HCT116 (cell line): ENCODE measurements around the gene NPY4R2.
"Not testable (repeated sequence)": the region's sequence is repeated elsewhere in the genome, so short reads cannot be mapped to it uniquely, and the experiment has no call there.

ENCODE experiments used
- CBX3 ChIP-seq: IDR thresholded peaks from 2 replicates; pipeline ENCODE4 v1.6.1; 2012; ENCODE audit warnings: low read depth
- EZH2 ChIP-seq: fragments of 200-600 bp; sonication (generic); IDR thresholded peaks from 2 replicates; pipeline ENCODE4 v1.6.1; 2017; ENCODE audit warnings: antibody characterized with exemption, mixed run types
- EZH2phosphoT487 ChIP-seq: fragments of 200-600 bp; IDR thresholded peaks from 2 replicates; pipeline ENCODE4 v1.6.1; 2018; ENCODE audit warnings: antibody characterized with exemption, borderline replicate concordance
- POLR2A ChIP-seq: IDR thresholded peaks from 2 replicates; pipeline ENCODE4 v1.7.0; 2011; ENCODE audit warnings: borderline replicate concordance; ENCODE audit not compliant: insufficient read depth, insufficient read length; ENCODE audit errors: extremely low read depth
- RAD21 ChIP-seq: IDR thresholded peaks from 2 replicates; pipeline ENCODE4 v1.6.1; 2012; ENCODE audit warnings: low read depth, mild to moderate bottlenecking
- SP1 ChIP-seq: IDR thresholded peaks from 2 replicates; pipeline ENCODE4 v1.6.1; 2012; ENCODE audit warnings: low read depth
- YY1 ChIP-seq: IDR thresholded peaks from 2 replicates; pipeline ENCODE4 v1.6.1; 2011; ENCODE audit warnings: low read length, low read depth, moderate library complexity, mild to moderate bottlenecking; ENCODE audit not compliant: insufficient replicate concordance; ENCODE audit errors: extremely low read depth
- ZNF274 ChIP-seq: fragments of 200-500 bp; sonication (Bioruptor generic); IDR thresholded peaks from 2 replicates; pipeline ENCODE4 v1.6.1; 2014; ENCODE audit warnings: mild to moderate bottlenecking, low read depth, low read length, inconsistent platforms
- TF ChIP-seq, protein P1 (sequence below), 3 experiments: fragments of 200-600 bp in 1 of 3; sonication (generic) in 1 of 3; IDR thresholded peaks in 2 of 3; conservative IDR thresholded peaks in 1 of 3; 2 replicates each; pipeline ENCODE4 v1.5.1; 2012 to 2017; ENCODE audit warnings: low read depth in 2 of 3, low read length in 2 of 3, antibody characterized with exemption in 1 of 3, borderline replicate concordance in 1 of 3, control low read depth in 1 of 3, mild to moderate bottlenecking in 1 of 3, mixed read lengths in 1 of 3, mixed run types in 1 of 3, moderate library complexity in 1 of 3; ENCODE audit not compliant: insufficient read depth in 1 of 3
- TF ChIP-seq, protein P2 (sequence below): IDR thresholded peaks from 2 replicates; pipeline ENCODE4 v1.6.1; 2012
- TF ChIP-seq, protein P3 (sequence below): IDR thresholded peaks from 2 replicates; pipeline ENCODE4 v1.6.1; 2012; ENCODE audit warnings: low read depth
- TF ChIP-seq, protein P4 (sequence below): IDR thresholded peaks from 2 replicates; pipeline ENCODE4 v1.6.1; 2012

DNA sequence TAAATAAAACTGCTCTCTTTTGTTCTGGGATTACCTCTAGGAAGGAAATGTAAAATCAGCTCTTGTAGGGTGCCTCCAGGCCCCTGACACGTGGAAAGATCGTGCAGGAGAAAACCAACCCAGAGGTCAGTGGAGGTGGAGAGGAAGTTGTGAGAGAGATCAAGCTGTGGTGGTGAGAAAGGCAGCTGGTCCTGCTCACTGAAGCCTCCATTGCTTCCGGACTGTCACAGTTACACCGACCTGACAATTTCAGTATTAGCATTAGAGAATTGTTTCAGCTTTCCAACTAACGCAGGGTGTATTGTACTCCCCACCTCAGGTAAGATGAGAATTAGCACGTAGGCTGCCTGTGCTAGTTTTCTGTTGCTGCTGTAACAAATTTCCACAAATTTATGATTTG is 50.5 kb downstream of the NPY4R2 start:
- TF ChIP-seq, protein P1, sequence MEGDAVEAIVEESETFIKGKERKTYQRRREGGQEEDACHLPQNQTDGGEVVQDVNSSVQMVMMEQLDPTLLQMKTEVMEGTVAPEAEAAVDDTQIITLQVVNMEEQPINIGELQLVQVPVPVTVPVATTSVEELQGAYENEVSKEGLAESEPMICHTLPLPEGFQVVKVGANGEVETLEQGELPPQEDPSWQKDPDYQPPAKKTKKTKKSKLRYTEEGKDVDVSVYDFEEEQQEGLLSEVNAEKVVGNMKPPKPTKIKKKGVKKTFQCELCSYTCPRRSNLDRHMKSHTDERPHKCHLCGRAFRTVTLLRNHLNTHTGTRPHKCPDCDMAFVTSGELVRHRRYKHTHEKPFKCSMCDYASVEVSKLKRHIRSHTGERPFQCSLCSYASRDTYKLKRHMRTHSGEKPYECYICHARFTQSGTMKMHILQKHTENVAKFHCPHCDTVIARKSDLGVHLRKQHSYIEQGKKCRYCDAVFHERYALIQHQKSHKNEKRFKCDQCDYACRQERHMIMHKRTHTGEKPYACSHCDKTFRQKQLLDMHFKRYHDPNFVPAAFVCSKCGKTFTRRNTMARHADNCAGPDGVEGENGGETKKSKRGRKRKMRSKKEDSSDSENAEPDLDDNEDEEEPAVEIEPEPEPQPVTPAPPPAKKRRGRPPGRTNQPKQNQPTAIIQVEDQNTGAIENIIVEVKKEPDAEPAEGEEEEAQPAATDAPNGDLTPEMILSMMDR (IDR thresholded peaks at IDR 0.05 in 2 of 3, conservative IDR thresholded peaks at IDR 0.05 in 1 of 3; ENCODE audit: borderline replicate concordance in 1 of 3, insufficient read depth in 1 of 3, low read depth in 2 of 3, low read length in 2 of 3): not testable (repeated sequence)
- not testable (repeated sequence) for TF ChIP-seq ZNF274, EZH2, RAD21, EZH2phosphoT487, POLR2A, CBX3, SP1, YY1
- TF ChIP-seq, protein P2, sequence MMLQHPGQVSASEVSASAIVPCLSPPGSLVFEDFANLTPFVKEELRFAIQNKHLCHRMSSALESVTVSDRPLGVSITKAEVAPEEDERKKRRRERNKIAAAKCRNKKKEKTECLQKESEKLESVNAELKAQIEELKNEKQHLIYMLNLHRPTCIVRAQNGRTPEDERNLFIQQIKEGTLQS: not testable (repeated sequence)
- TF ChIP-seq, protein P3, sequence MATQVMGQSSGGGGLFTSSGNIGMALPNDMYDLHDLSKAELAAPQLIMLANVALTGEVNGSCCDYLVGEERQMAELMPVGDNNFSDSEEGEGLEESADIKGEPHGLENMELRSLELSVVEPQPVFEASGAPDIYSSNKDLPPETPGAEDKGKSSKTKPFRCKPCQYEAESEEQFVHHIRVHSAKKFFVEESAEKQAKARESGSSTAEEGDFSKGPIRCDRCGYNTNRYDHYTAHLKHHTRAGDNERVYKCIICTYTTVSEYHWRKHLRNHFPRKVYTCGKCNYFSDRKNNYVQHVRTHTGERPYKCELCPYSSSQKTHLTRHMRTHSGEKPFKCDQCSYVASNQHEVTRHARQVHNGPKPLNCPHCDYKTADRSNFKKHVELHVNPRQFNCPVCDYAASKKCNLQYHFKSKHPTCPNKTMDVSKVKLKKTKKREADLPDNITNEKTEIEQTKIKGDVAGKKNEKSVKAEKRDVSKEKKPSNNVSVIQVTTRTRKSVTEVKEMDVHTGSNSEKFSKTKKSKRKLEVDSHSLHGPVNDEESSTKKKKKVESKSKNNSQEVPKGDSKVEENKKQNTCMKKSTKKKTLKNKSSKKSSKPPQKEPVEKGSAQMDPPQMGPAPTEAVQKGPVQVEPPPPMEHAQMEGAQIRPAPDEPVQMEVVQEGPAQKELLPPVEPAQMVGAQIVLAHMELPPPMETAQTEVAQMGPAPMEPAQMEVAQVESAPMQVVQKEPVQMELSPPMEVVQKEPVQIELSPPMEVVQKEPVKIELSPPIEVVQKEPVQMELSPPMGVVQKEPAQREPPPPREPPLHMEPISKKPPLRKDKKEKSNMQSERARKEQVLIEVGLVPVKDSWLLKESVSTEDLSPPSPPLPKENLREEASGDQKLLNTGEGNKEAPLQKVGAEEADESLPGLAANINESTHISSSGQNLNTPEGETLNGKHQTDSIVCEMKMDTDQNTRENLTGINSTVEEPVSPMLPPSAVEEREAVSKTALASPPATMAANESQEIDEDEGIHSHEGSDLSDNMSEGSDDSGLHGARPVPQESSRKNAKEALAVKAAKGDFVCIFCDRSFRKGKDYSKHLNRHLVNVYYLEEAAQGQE: not testable (repeated sequence)
- TF ChIP-seq, protein P4, sequence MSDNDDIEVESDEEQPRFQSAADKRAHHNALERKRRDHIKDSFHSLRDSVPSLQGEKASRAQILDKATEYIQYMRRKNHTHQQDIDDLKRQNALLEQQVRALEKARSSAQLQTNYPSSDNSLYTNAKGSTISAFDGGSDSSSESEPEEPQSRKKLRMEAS: not testable (repeated sequence)
